Central memory CD4-positive, alpha-beta T cell (primary cell): Measurements from ENCODE around the gene DLGAP1.
"Not testable (repeated sequence)": the region's sequence is repeated elsewhere in the genome, so short reads cannot be mapped to it uniquely, and the experiment has no call there.

Source experiments
- DNase-seq: peaks from one replicate; pipeline ENCODE4 v3.0.0; 2022

The DLGAP1 gene

DNA sequence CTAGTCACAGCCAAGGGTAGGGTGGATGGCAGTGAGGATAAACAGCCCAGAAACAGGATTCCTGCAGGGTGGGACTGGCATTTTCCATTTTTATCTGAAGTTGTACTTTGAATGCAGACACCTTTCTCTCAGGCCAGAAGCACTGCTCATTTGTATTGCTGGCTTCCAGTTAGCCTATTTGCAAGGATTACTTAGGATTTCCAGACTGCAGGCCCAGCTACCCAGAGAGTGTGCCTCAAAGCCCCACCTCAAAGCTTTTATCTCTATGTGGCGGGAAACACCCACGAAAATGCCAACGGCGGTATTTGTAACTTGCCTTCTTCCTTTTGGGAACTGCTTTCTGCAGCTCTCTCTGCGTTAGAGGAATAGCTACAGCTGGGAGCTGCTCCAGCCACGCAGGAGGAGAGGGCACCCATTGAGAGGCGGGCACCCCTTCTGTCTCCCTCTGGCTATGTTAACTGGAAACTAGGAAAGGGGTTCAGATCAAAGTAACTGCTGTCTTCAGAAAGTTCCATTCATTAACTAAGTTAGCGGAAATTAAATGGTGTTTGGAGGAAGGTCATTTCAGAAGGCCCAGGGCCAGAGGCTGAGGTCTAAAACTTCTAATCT is 860.2 kb downstream of the DLGAP1 start:
- DNase-seq: peak; percentile 38

DNA sequence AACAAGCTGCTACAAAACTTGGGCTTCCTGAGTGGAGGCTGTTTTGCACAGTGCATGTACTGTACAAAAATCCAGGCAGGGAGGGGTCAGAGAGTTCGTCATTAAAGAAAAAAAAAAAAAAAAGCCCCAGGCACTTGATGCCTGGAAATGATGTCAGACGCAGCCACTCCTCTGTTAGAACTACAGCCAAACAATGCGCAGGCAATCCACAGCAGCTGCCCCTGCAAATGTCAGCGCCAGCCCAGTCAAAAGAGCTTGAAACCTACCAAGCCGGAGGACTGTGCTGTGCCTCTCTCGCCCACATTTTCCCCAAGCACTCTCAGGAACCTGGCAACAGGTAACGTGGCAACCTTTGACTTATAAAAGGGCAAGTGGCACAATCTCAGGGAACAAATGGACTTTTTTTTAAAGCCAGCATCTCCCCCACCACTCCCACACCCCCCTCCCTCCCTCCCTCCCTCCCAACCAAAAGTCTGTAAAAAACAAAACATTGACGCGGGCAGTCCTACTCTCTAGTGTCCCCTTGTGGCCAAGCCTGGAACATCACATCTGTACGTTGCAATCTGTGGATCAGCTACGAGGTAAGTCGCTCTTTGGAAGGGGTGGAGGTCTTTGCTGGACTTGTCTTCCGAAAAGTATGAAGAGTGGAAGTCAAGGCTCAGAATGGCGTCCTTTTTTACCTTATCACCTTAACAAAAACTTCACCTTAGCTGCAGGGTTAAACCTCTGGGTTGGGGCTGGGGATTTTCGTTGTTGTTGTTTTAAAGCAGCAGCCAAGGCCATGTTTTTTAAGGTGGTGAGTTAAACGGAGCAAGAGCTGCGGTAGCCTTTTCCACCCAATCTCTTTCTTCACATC is 861.0 kb downstream of the DLGAP1 start:
- DNase-seq: peak; percentile 94

DNA sequence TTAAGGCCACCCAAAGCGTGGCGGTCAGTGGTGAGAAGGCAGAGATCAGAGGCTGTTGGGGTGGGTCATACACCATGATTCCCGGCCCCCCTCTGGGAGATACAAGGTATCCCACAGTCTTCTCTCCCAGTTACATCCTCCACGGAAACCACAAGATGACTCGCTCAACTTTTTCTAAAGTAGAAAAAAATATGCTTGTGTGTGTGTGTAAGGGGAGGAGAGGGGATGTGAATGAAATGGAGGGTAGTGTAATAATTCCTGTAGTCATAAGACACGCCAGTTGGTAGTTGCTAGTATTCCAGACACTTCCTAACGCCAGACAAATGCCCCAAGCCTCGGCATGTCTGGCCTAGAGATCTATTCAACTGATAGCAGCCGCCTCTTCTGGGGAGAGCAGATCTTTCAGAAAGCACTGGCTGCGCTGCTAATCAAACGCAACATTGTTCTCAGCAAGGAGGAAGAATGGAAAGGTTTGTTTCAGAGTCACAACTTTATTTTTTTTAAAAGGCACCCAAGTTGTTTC is 861.7 kb downstream of the DLGAP1 start:
- no peak for DNase-seq

DNA sequence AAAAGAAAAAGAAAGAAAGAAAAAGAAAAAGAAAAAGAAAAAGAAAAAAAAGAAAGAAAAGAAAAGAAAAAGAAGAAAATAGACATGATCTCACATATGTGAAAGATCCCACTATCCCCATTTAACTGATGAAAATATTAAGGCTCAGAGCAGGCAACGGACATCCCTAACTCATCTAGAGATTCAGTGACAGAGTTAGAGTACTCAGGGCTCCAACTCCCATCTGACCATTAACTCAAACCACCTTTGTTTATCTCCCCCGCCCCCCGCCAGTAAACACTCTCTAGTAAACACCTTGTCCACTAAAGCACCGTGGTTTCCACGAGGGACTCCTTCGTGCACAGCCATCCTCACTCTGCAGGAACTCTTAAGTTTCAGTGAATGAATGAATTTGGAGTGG is 862.2 kb downstream of the DLGAP1 start:
- no peak for DNase-seq

DNA sequence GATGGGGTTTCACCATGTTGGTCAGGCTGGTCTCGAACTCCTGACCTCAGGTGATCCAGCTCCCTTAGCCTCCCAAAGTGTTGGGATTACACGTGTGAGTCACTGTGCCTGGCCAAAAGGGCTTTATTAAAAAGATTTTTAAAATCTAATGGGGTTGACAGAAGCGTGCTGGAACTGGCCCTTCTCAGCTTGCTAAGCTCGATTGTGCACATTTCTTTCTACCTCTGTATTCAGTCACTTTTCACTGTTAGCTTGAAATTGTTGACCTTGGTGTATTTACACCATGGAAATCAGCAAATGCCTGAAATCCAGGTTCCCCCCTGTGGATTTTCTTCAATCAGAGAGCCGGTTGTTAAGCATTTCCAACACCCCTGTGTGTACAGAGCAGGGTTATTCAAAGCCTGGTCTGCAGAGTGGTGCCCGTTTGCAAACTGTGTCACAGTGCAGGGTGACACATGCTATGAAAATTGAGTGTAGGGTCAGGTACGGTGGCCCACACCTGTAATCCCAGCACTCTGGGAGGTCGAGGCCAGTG is 864.9 kb downstream of the DLGAP1 start:
- no peak for DNase-seq

DNA sequence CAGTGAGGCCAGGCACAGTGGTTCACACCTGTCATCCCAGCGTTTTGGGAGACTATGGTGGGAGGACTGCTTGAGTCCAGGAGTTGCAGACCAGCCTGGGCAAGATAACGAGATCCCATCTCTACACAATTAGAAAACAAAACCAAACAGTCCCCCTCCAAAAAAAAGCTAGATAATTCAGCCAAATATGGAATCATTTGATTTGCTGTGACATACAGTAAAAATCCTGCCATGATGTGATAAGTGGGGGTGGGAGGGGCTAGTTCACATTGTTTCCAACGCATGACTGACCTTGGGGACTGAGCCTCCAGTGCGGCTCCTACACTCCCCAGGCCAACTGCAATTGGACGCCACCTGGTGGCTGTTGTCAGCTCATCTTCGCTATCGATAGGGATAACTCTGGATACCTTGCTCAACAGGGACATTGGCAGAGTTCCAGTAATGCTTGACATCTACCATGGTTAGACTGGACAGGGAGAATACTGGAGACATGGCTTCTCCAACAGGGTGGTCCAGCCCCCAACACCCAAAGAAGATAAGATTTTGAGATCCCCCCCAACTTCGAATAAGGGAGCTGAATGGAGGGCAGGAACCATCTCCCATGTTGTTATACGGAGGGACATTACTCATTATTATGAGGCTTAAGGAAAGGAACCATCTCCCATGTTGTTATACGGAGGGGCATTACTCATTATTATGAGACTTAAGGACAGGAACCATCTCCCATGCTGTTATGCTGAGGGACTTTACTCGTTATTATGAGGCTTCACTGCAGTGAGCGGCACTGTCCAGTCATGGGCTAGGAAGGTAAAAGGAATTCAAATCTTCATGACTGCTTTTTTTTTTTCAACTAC is 869.2 kb downstream of the DLGAP1 start:
- peak; percentile 48 for DNase-seq

DNA sequence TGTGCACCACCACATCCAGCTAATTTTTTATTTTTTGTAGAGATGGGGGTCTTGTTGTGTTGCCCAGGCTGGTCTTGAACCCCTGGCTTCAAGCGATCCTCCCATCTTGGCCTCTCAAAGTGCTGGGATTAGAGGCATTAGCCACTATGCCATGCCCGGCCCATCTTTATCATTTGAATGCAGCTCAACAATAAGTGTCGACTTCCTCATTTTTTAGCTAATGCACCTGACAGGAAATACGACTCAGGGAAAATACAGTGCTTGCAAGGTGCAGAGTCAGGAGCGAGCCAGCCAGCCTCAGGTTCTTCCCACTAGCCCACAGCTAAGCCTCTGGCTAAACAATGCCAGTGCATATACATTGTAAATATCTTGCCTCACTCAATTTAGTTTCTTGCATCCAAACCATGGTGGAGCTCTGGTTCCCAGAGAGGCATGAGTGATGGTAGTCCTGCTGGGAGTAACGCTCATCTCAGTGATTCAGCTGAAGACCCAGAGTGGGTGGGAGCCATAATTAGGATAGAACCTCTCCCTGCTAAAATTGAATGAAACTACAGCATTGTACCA is 870.1 kb downstream of the DLGAP1 start:
- no peak for DNase-seq

DNA sequence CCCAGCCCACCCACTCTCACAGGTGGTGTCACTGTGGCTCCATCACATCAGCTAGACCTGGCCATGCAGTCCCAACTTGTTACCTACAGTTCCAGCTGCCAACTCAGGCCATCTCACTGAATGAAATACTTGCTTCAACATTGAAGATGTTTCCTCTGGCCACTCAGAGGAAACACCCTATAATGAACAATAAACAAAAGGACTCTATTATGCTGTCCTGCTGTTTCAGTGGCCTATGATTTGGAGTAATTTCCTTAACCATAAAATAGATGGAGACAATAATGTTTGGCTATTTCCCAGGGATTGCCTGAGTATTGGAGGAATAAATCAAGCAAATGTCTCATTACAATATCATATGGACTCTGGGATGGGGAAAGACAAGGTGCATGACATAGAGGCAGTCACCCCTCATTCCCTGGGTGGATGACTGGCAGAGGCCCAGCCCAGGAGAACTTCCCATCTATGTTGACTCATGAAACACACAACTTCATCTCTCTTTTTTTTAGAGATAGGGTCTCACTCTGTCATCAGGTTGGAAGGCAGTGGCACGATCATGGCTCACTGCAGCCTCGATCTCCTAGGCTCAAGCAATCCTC is 870.7 kb downstream of the DLGAP1 start:
- DNase-seq: no peak

DNA sequence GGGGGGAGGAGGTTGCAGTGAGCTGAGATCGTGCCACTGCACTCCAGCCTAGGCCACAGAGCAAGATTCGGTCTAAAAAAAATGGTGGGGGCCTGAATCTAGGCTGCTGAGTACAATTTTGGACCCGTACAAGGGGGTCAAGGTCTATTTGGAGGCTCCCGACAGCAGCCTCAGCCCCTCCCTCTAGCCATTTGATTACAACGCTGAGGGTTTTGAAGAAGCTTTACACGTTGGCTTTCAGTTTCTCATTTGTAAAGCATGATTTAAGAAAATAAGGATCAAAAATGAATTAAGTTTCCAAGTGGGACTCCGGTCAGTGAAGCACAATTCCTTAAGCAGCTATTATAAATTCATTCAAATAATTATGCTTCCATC is 871.2 kb downstream of the DLGAP1 start:
- DNase-seq: no peak

DNA sequence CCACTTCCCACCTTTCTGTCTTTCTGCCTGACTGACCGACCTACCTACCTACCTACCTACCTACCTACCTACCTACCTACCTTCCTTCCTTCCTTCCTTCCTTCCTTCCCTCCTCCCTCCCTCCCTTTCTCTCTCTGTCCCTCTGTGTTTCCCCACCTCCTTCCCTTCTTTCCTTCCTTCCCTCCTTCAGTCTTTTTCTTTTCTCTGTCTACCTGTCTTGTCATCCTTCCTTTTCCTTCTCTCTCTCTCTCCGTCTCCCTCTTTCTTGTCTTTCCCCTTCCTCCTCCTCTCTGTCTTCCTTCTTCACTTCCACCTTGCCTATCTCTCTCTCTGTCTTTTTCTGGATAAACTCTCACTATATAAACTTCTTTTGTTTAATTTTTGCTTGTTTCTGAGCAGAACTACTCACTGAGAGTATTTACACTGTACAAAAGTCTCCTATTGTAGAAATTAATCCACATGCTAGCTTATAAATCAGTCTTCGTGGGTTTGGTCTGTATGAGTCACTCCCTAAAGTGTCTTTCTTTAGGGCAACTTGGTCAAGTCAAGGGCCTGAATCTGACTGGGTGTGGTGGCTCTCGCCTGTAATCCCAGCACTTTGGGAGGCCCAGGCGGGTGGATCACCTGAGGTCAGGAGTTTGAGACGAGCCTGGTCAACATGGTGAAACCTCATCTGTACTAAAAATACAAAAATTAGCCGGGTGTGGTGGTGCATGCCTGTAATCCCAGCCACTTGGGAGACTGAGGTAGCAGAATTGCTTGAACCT is 871.8 kb downstream of the DLGAP1 start:
- not testable (repeated sequence) for DNase-seq

DNA sequence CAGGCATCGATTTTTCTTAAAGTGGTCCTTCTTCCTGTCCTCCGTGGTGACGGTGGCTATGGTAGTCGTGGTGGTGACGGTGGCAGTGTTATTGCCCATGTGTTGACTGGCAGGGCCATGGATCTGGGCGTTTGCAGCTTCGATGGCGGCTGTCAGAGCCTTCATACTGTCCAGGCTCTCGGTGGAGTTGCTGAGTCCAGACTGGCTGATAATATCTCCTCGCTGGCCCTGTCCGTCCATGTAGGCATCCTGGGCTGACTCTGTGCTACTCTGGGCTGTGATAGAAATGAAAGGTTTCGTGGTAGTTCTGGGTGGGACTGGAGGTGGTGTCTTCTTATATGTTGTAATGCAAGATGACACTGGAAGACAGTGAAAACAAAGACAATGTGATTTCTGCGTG is 873.2 kb downstream of the DLGAP1 start:
- no peak for DNase-seq

DNA sequence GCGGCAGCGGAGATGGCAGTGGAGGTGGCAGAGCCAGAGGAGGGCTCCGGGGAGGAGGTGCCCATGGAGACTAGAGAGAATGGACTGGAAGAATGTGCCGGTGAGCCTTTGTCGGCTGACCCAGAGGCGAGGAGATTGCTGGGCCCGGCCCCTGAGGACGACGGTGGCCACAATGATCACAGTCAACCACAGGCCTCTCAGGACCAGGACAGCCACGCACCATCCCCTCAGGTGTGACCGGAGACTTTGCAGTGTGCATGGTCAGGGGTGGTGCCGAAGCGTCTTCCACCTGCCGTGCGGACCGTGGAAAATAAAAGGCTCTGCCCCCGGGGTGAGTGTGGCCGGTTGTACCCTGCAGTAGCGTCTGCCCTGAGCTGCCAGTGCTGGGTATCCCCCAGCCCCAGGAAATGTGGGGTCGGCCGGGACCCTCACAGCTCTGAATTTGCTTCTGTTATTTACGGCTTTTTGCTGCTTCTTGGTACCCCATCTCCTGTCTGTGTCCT is 874.5 kb downstream of the DLGAP1 start:
- not testable (repeated sequence) for DNase-seq

DNA sequence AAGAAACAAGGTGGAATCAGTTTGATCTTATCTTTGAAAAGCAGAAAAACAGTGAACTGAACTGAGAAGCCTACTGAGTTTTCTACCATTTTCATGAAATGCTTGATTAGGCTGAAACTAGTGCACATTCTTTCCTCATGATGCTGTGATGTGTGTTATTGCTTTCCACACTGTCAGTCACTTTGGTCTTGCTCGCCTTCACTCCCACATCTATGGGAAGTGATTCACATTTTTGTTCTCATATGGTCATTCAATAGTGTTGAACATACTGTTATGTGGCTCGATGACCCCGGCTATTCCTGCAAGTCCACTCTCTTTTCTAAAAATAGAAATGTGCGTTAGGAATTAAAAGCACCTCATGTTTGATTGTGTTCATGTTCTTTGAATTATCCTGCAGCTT is 875.4 kb downstream of the DLGAP1 start:
- no peak for DNase-seq

DNA sequence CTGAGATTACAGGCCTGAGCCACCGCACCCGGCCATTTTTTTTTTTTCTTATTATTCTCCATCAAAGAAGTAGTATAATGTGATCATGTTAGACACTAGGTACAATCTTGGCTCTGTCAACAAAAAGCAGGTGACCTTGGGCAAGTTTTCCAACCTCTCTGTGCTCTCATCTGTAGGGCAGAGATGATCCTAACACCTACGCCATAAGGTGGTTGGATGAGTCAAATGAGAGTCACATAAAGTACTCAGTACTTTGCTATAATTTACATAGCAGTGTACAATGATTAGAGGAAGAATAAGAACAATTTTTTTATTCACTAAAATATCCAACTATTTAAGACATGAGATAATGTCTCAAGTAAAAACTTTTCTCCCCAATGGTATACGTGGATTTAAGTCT is 876.5 kb downstream of the DLGAP1 start:
- no peak for DNase-seq

DNA sequence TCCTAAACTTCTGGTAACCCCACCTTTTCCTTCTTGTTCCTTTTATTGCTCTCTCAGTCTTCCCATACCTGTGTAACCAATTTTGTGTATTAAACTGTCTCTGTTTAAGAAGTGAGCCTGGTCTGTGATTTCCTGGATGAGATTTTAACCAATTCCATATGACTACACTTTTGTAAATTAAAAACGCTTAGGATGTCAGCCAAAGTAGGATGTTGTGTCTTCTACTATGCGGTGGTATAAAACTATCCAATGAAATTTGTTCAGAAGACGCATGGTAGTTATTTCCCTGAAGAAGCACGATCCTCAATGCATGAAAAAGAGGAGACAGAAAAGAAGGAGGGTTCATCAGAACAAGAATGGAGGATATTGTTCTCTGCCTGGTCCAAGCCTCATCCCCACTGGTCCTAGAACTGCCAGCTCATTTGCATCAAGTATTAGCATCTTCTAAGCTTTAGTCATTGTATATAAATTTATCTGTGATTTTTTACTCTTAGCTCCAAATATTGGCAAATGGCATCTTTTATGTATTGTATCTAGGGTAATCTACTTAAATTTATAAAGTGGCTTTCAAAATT is 877.7 kb downstream of the DLGAP1 start:
- no peak for DNase-seq

DNA sequence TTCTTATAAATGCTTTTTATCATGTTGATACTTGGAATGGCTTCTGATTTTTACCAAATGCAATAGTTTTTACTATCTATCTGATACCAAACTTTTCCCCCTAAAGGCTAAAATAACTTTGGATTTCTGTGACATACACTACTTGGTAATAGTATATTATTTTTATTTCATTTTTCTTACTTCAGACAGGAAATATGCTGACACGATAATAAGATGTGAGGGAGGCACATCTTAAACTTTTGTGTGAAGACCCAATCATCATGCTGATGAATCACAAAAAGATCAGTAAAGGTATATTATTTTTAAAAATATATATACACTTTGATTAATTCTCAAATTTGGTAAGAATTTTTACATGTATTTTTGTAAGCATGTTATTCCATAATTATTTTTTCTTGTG is 882.3 kb downstream of the DLGAP1 start:
- DNase-seq: no peak

DNA sequence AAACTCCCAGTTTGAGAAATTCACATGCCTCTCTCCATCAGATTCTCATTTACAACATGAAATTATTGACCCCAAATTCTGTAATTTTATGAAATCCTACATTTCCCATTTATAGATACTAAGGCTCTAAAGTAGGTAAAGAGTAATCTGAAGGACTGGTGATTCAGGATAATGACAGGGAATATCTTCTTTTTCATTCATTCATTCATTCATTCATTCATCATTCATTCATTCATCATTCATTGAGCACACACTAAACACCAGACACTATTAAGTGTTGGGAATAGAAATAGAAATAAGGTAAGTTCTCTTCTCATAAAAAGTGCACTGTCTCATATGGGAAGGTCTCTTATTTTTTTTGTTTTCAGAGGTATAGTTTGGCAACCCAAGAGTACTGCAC is 888.3 kb downstream of the DLGAP1 start:
- no peak for DNase-seq

DNA sequence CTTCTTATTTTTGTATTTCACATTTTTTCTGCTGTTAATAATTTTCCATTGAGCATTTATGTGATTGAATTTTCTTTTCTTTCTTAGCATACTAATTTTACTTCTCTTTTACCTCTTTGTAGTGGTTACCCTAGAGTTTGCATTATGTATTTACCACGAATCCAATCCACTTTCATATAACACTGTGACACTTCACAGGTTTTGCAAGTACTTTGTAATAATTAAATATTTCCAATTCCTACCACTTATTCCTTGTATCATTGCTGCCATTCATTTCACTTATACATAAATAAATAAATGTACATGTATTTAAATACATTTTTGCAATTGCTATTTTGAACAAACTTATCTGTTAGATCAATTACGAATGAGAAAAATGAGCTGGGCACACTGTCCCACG is 894.4 kb downstream of the DLGAP1 start:
- no peak for DNase-seq

DNA sequence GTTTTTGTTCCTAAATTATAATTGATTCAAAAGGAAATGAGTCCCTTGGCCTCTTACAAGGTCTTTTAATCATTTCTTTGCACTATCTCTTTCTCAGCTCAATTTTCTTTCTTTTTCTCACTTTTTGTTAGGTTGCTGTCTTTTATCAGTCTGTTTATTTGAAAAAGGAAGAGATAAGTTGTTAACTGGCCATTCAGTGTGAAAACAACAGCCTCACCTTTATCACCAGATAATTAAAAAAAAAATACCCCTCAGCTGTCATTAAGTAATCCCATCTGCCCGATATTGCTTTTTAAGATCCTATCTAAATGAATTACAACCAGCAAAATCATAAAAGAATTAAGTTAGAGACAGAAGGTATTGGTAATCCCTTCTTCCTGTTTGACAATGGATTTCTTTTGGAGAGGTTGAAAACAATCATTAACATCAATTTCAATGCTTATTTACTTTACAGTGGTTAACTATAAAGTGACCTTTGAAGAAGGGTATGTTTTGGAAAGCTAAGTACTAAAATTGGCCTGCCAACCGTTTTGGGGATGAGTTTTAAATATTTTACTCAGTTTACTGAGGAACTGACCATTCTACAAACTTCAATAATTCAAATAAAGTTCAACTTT is 900.2 kb downstream of the DLGAP1 start:
- no peak for DNase-seq

DNA sequence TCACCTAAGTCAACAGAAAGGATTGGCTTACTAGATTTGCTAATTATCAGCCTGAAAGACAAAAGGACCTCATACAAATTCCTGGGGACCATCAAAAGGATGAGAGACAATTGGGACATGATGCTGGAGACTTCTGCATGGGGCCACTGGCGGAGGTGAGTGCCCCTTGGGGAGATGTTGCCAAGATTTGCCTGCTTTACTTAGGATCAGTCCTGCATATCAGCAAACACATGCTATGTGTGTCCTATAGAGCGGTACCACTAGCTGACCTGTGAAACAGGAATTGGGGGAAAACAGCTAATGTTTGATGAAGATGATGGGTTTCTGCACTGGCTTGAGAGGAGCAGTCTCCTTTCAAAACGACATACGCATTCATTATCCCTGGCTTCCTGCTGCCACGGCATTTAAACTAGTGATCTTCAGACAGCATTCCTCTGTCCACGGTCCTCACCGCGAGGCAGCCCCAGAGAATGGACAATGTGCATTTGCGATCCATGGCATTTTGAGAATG is 901.0 kb downstream of the DLGAP1 start:
- no peak for DNase-seq
